GM23338 (cell line): Measurements from ENCODE around the gene GPR179. TPM values are rescaled to one million over a fixed set of nuclear protein-coding genes. Genes with fewer than 3 reads are reported as not detected.

Source experiments
- ATAC-seq: fragments of 200-7000 bp; cut with Tn5 transposase; 3 replicates; pipeline ENCODE4 v1.9.1; 2020
- DNase-seq: peaks from one replicate; pipeline ENCODE4 v3.0.0-alpha.2; 2015; ENCODE audit warnings: low spot score
- H2AFZ ChIP-seq: fragments of 200-600 bp; sonication (generic); 2 replicates; pipeline ENCODE4 v1.8.0; 2016; ENCODE audit warnings: antibody characterized with exemption, mild to moderate bottlenecking, moderate library complexity
- H3F3A ChIP-seq: fragments of 200-600 bp; sonication (generic); replicated peaks from 2 replicates; pipeline ENCODE4 v1.8.0; 2017; ENCODE audit warnings: antibody characterized with exemption, mixed run types, low read depth
- H3K27ac ChIP-seq: fragments of 200-600 bp; sonication (generic); 2 replicates; pipeline ENCODE4 v1.6.1; 2016; ENCODE audit warnings: low read depth
- H3K27me3 ChIP-seq: fragments of 200-600 bp; sonication (generic); 2 replicates; pipeline ENCODE4 v1.8.0; 2016; ENCODE audit warnings: mild to moderate bottlenecking, mixed run types, moderate library complexity; ENCODE audit not compliant: insufficient read depth
- H3K36me3 ChIP-seq: fragments of 200-600 bp; sonication (generic); 2 replicates; pipeline ENCODE4 v1.8.0; 2016; ENCODE audit warnings: mild to moderate bottlenecking; ENCODE audit not compliant: insufficient read depth
- H3K4me1 ChIP-seq: fragments of 200-600 bp; sonication (generic); 2 replicates; pipeline ENCODE4 v1.8.0; 2016; ENCODE audit warnings: mild to moderate bottlenecking, moderate library complexity; ENCODE audit not compliant: insufficient read depth
- H3K4me2 ChIP-seq: fragments of 200-600 bp; sonication (generic); 2 replicates; pipeline ENCODE4 v1.7.1; 2017; ENCODE audit warnings: mixed run types
- H3K4me3 ChIP-seq: fragments of 200-600 bp; sonication (generic); 2 replicates; pipeline ENCODE4 v1.6.1; 2016; ENCODE audit warnings: mixed run types
- H3K79me2 ChIP-seq: fragments of 200-600 bp; sonication (generic); replicated peaks from 2 replicates; pipeline ENCODE4 v1.8.0; 2017; ENCODE audit warnings: mild to moderate bottlenecking; ENCODE audit not compliant: insufficient read depth
- H3K9me2 ChIP-seq: fragments of 200-600 bp; sonication (generic); 2 replicates; pipeline ENCODE4 v1.8.0; 2017; ENCODE audit not compliant: insufficient read depth
- H4K20me1 ChIP-seq: fragments of 200-600 bp; sonication (generic); replicated peaks from 2 replicates; pipeline ENCODE4 v1.8.0; 2017; ENCODE audit warnings: mild to moderate bottlenecking; ENCODE audit not compliant: insufficient read depth
- H3K27ac Mint-ChIP-seq: 2 replicates; pipeline ENCODE4 v1.8.0; 2020; ENCODE audit warnings: inconsistent platforms, mild to moderate bottlenecking, moderate library complexity, mixed read lengths
- H3K27me3 Mint-ChIP-seq: 3 replicates; pipeline ENCODE4 v1.8.0; 2022; ENCODE audit warnings: low read depth, mild to moderate bottlenecking, moderate library complexity, mixed read lengths, inconsistent platforms; ENCODE audit not compliant: insufficient read depth, poor library complexity
- H3K36me3 Mint-ChIP-seq: 3 replicates; pipeline ENCODE4 v1.8.0; 2021; ENCODE audit warnings: low read depth, mild to moderate bottlenecking, inconsistent platforms, moderate library complexity, mixed read lengths
- H3K4me1 Mint-ChIP-seq: 3 replicates; pipeline ENCODE4 v1.8.0; 2020; ENCODE audit warnings: mild to moderate bottlenecking, inconsistent platforms, mixed read lengths
- H3K4me3 Mint-ChIP-seq: 3 replicates; pipeline ENCODE4 v1.8.0; 2021; ENCODE audit warnings: moderate library complexity, mild to moderate bottlenecking, inconsistent platforms, mixed read lengths
- H3K9me3 Mint-ChIP-seq: 3 replicates; pipeline ENCODE4 v1.8.0; 2020; ENCODE audit warnings: moderate library complexity, mild to moderate bottlenecking, inconsistent platforms, mixed read lengths
- CREB1 ChIP-seq: fragments of 250-450 bp; sonication (Bioruptor Pico); IDR thresholded peaks from 2 replicates; pipeline ENCODE4 v1.5.0; 2020; ENCODE audit warnings: low read depth, mild to moderate bottlenecking, moderate library complexity
- CTCF ChIP-seq, 2 experiments: fragments of 200-600 bp in 1 of 2; sonication (generic) in 1 of 2; conservative IDR thresholded peaks; 2 replicates each; pipeline versions ENCODE4 v1.5.1 to v1.6.1; 2016 to 2017; ENCODE audit warnings: antibody characterized with exemption in 2 of 2, low read depth in 2 of 2, mild to moderate bottlenecking in 2 of 2, moderate library complexity in 1 of 2
- ETS1 ChIP-seq: IDR thresholded peaks from 2 replicates; pipeline ENCODE4 v1.6.1; 2016; ENCODE audit warnings: antibody characterized with exemption
- EZH2 ChIP-seq: fragments of 200-600 bp; sonication (generic); IDR thresholded peaks from one replicate; pipeline ENCODE4 v1.8.0; 2017; ENCODE audit warnings: antibody characterized with exemption, mild to moderate bottlenecking, low read depth; ENCODE audit not compliant: unreplicated experiment
- EZH2phosphoT487 ChIP-seq: fragments of 200-600 bp; sonication (generic); IDR thresholded peaks from one replicate; pipeline ENCODE4 v1.8.1; 2018; ENCODE audit warnings: antibody characterized with exemption; ENCODE audit not compliant: unreplicated experiment
- JUNB ChIP-seq: IDR thresholded peaks from one replicate; pipeline ENCODE4 v1.6.1; 2016; ENCODE audit warnings: antibody characterized with exemption; ENCODE audit not compliant: unreplicated experiment
- NANOG ChIP-seq: IDR thresholded peaks from 2 replicates; pipeline ENCODE4 v1.6.1; 2016; ENCODE audit warnings: antibody characterized with exemption, borderline replicate concordance
- POLR2AphosphoS5 ChIP-seq: IDR thresholded peaks from 2 replicates; pipeline ENCODE4 v1.6.1; 2016; ENCODE audit warnings: antibody characterized with exemption, low read depth
- STAT1 ChIP-seq: IDR thresholded peaks from one replicate; pipeline ENCODE4 v1.6.1; 2016; ENCODE audit warnings: antibody characterized with exemption; ENCODE audit not compliant: unreplicated experiment
- ZNF114 ChIP-seq: fragments of 250-450 bp; sonication (Bioruptor Pico); IDR thresholded peaks from 2 replicates; pipeline ENCODE4 v1.5.0; 2020; ENCODE audit warnings: mild to moderate bottlenecking, moderate library complexity
- ZNF331 ChIP-seq: fragments of 250-450 bp; sonication (Bioruptor Pico); IDR thresholded peaks from 2 replicates; pipeline ENCODE4 v1.5.0; 2020; ENCODE audit warnings: low read depth, mild to moderate bottlenecking, moderate library complexity
- ZNF462 ChIP-seq: fragments of 250-450 bp; sonication (Bioruptor Pico); IDR thresholded peaks from 2 replicates; pipeline ENCODE4 v1.5.0; 2020; ENCODE audit warnings: mild to moderate bottlenecking, moderate library complexity
- polyA plus RNA-seq: library from polyadenylated mRNA; unstranded; fragments of >200 nt; fragmentation: Nextera tagmentation; extraction: Ambion mirVana; gene quantifications from 2 replicates; pipeline ENCODE4 v1.2.1, GENCODE V29; 2016
- total RNA-seq: library from RNA; depleted of rRNA; stranded (reverse); fragments of >200 nt; shearing (Covaris generic); gene quantifications from 2 replicates; pipeline ENCODE4 v1.2.3, GENCODE V29; 2014

The GPR179 gene
- total and polyA plus RNA-seq, 2 experiments from 2014 or later = 0.03 TPM

GRCh38 chr17:38336838-38337237, 6.9 kb downstream of the GPR179 start (continued):
- TF ChIP-seq ZNF462 (CRISPR knock-in tag) = no peak
- TF ChIP-seq EZH2phosphoT487 = no peak
- no peak for TF ChIP-seq NANOG
- TF ChIP-seq CTCF (conservative IDR thresholded peaks at IDR 0.05; ENCODE audit: low read depth in 2 of 2) = no peak
- TF ChIP-seq ZNF114 = no peak
- TF ChIP-seq CREB1 = no peak

- H3K27ac Mint-ChIP-seq = 0 out of 2 replicates have a peak overlapping the region, but pooled peaks have one; percentile 21
- H2AFZ ChIP-seq = 0 out of 2 replicates have a peak overlapping the region, but pooled peaks have one; percentile 72
- H3K79me2 ChIP-seq = no peaks in the 10 kb centered on the region
- H3K36me3 Mint-ChIP-seq = no peaks in the 10 kb centered on the region; the same call in 2 of the 3 replicates
- no peaks in the 10 kb centered on the region for H3K9me3 Mint-ChIP-seq
- ATAC-seq = no peak
- H3K27me3 ChIP-seq = no peaks in the 10 kb centered on the region
- no peaks in the 10 kb centered on the region for H4K20me1 ChIP-seq
- H3K9me2 ChIP-seq = no peaks in the 10 kb centered on the region
- no peaks in the 10 kb centered on the region for H3F3A ChIP-seq
- no peaks in the 10 kb centered on the region for H3K36me3 ChIP-seq
- H3K4me3 Mint-ChIP-seq = no peak overlapping the region
- H3K4me2 ChIP-seq = no peak overlapping the region
- H3K4me1 Mint-ChIP-seq = peaks cover 28% of the 10 kb centered on the region
- no peaks in the 10 kb centered on the region for H3K4me1 ChIP-seq
- peaks cover 12% of the 10 kb centered on the region for H3K27me3 Mint-ChIP-seq
- H3K27ac ChIP-seq = no peak overlapping the region
- no peak overlapping the region for H3K4me3 ChIP-seq
- no peak for DNase-seq
- TF ChIP-seq EZH2phosphoT487 (no peak), ETS1 (no peak), JUNB (no peak), STAT1 (no peak), CTCF (conservative IDR thresholded peaks at IDR 0.05; ENCODE audit: low read depth in 2 of 2) (no peak), EZH2 (no peak), POLR2AphosphoS5 (no peak), ZNF331 (no peak)
These were observed 9.0 kb downstream of the GPR179 start for GRCh38 chr17:38334480-38335364.
